GM18499 (cell line): ENCODE results near the gene PID1.

ENCODE experiments used
- ATAC-seq: cut with Tn5 transposase; IDR thresholded peaks from one replicate; pipeline ENCODE4 v1.9.1; 2021; ENCODE audit warnings: moderate number of reproducible peaks; ENCODE audit not compliant: insufficient read depth, unreplicated experiment

PID1 gene

GRCh38 chr2:229265727-229266126 lies 5.4 kb downstream of the PID1 start:
- no peak for ATAC-seq

GRCh38 chr2:229261599-229261998 lies 9.5 kb downstream of the PID1 start:
- ATAC-seq, result no peak

GRCh38 chr2:229261076-229261475 lies 10.0 kb downstream of the PID1 start:
- no peak for ATAC-seq

- no peak for ATAC-seq
Observed at GRCh38 chr2:229257985-229258384, 13.1 kb downstream of the PID1 start.

- ATAC-seq, result no peak
Observed at GRCh38 chr2:229256376-229256775, 14.7 kb downstream of the PID1 start.

GRCh38 chr2:229254206-229254605 lies 16.9 kb downstream of the PID1 start:
- ATAC-seq, result no peak

- ATAC-seq, result no peak
Observed at GRCh38 chr2:229252996-229253395, 18.1 kb downstream of the PID1 start.

- ATAC-seq, result no peak
Observed at GRCh38 chr2:229252280-229252679, 18.8 kb downstream of the PID1 start.

- no peak for ATAC-seq
Observed at GRCh38 chr2:229249536-229249935, 21.6 kb downstream of the PID1 start.

- no peak for ATAC-seq
Observed at GRCh38 chr2:229246334-229246733, 24.8 kb downstream of the PID1 start.

GRCh38 chr2:229244975-229245374 lies 26.1 kb downstream of the PID1 start:
- ATAC-seq, result no peak

- ATAC-seq, result no peak
Observed at GRCh38 chr2:229243890-229244560, 27.1 kb downstream of the PID1 start.

GRCh38 chr2:229240984-229241491 lies 30.0 kb downstream of the PID1 start:
- no peak for ATAC-seq

GRCh38 chr2:229239021-229239420 lies 32.1 kb downstream of the PID1 start:
- ATAC-seq, result no peak

GRCh38 chr2:229237270-229237669 lies 33.8 kb downstream of the PID1 start:
- no peak for ATAC-seq

GRCh38 chr2:229235131-229235914 lies 35.8 kb downstream of the PID1 start:
- ATAC-seq, result no peak

- ATAC-seq, result no peak
Observed at GRCh38 chr2:229231885-229232284, 39.2 kb downstream of the PID1 start.

GRCh38 chr2:229231328-229231868 lies 39.7 kb downstream of the PID1 start:
- ATAC-seq, result no peak

GRCh38 chr2:229230911-229231310 lies 40.2 kb downstream of the PID1 start:
- no peak for ATAC-seq

- no peak for ATAC-seq
Observed at GRCh38 chr2:229230256-229230655, 40.8 kb downstream of the PID1 start.

- ATAC-seq, result no peak
Observed at GRCh38 chr2:229226382-229226781, 44.7 kb downstream of the PID1 start.
